ENCODE measurements around the gene WNT10A. TPM values are rescaled to one million over a fixed set of nuclear protein-coding genes. Genes with fewer than 3 reads are reported as not detected.

Gene WNT10A
- total and polyA plus RNA-seq, 2 donors from 2014 or later: 1.1 to 10.2 TPM

DNA sequence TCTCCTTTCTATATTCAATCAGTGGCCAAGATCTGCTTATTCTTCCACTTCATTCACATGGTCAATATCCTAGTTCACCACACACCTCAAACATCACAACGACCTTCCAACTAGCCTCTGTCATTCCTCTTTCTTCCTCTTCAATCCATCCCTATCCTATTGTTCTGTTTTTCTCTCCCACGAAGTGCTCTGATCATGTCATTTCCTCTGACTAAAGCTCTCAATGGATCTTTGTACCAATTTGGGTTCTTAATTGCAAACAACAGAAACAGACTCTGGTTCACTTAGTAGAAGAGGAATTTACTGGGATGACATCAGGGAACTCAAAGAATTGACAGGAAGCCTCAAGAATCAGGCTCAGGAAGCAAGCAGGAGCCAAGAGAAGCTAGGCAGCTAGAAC lies 23.5 kb downstream of the WNT10A start:
- TF ChIP-seq, protein P1, sequence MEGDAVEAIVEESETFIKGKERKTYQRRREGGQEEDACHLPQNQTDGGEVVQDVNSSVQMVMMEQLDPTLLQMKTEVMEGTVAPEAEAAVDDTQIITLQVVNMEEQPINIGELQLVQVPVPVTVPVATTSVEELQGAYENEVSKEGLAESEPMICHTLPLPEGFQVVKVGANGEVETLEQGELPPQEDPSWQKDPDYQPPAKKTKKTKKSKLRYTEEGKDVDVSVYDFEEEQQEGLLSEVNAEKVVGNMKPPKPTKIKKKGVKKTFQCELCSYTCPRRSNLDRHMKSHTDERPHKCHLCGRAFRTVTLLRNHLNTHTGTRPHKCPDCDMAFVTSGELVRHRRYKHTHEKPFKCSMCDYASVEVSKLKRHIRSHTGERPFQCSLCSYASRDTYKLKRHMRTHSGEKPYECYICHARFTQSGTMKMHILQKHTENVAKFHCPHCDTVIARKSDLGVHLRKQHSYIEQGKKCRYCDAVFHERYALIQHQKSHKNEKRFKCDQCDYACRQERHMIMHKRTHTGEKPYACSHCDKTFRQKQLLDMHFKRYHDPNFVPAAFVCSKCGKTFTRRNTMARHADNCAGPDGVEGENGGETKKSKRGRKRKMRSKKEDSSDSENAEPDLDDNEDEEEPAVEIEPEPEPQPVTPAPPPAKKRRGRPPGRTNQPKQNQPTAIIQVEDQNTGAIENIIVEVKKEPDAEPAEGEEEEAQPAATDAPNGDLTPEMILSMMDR (IDR thresholded peaks at IDR 0.05; ENCODE audit: borderline replicate concordance, extremely low read depth, insufficient read depth): no peak
- FAIRE-seq: no peak
- Histone ChIP-seq H3K27me3 (ENCODE audit: control insufficient read depth, insufficient read depth, low read length) (peaks cover 14% of the 10 kb centered on the region), H3K9me3 (ENCODE audit: control insufficient read depth in 2 of 3, insufficient read depth in 1 of 3, low read length in 3 of 3) (no peaks in the 10 kb centered on the region), H3K9ac (ENCODE audit: low read length in 3 of 3) (no peak overlapping the region), H3K27ac (ENCODE audit: low read depth in 2 of 2, low read length in 2 of 2) (no peak overlapping the region), H3K4me1 (ENCODE audit: control insufficient read depth in 2 of 3, insufficient read depth in 2 of 3, low read depth in 1 of 3, low read length in 3 of 3) (peaks cover 0 to 4% (median 0%) of the 10 kb centered on the region in 3 donors), H3K36me3 (ENCODE audit: control insufficient read depth in 2 of 3, insufficient read depth in 3 of 3, low read length in 3 of 3) (no peaks in the 10 kb centered on the region), H3K4me3 (ENCODE audit: low read length in 3 of 3) (no peak overlapping the region)
- DNase-seq: no peak
- intact Hi-C loops (cut with DNase I): no loop called here

GRCh38 chr2:218908721-218909619 lies 28.3 kb downstream of the WNT10A start:
- intact Hi-C loops (cut with DNase I): no loop called here
- TF ChIP-seq, protein P1 (IDR thresholded peaks at IDR 0.05; ENCODE audit: borderline replicate concordance, extremely low read depth, insufficient read depth): no peak
- no peak for FAIRE-seq

DNA sequence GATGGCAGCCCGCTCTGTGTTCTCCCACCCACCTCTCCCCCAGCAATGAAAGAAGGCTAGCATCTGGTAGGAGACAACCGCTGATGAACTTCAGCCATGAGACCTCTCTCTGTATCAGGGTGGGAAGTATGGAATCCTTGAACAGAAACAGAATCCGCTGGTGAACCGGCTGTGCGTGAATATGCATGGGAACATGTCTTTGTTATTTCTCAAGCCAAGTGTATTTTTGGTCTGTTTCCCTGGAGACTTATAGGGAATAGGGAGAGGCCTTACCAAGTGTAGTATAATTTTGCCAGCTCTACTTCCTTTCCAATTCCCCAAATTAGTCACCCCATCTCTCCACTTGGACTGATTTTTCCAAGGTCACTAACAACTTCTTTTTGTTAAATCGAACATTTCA lies 30.1 kb downstream of the WNT10A start:
- H3K4me3 ChIP-seq (ENCODE audit: low read length in 3 of 3): no peak overlapping the region
- peaks cover 0 to 4% (median 3%) of the 10 kb centered on the region in 3 donors for H3K4me1 ChIP-seq (ENCODE audit: control insufficient read depth in 2 of 3, insufficient read depth in 2 of 3, low read depth in 1 of 3, low read length in 3 of 3)
- H3K9ac ChIP-seq (ENCODE audit: low read length in 3 of 3): no peak overlapping the region
- no peaks in the 10 kb centered on the region for H3K36me3 ChIP-seq (ENCODE audit: control insufficient read depth in 2 of 3, insufficient read depth in 3 of 3, low read length in 3 of 3)
- FAIRE-seq (no peak), DNase-seq (no peak)
- intact Hi-C loops (cut with DNase I): no loop called here
- H3K9me3 ChIP-seq (ENCODE audit: control insufficient read depth in 2 of 3, insufficient read depth in 1 of 3, low read length in 3 of 3): no peaks in the 10 kb centered on the region
- H3K27me3 ChIP-seq (ENCODE audit: control insufficient read depth, insufficient read depth, low read length): no peaks in the 10 kb centered on the region
- H3K27ac ChIP-seq (ENCODE audit: low read depth in 2 of 2, low read length in 2 of 2): no peak overlapping the region
- TF ChIP-seq, protein P1 (IDR thresholded peaks at IDR 0.05; ENCODE audit: borderline replicate concordance, extremely low read depth, insufficient read depth): no peak

More at GRCh38 chr2:218908721-218909619, 28.3 kb downstream of the WNT10A start:
- H3K4me3 ChIP-seq (ENCODE audit: low read length in 3 of 3): peak overlapping the region; percentile 61 to 76 (median 70)
- peaks cover 0 to 4% (median 3%) of the 10 kb centered on the region in 3 donors for H3K4me1 ChIP-seq (ENCODE audit: control insufficient read depth in 2 of 3, insufficient read depth in 2 of 3, low read depth in 1 of 3, low read length in 3 of 3)
- DNase-seq: peak; percentile 92 to 96 (median 96)
- H3K27me3 ChIP-seq (ENCODE audit: control insufficient read depth, insufficient read depth, low read length): no peaks in the 10 kb centered on the region
- H3K27ac ChIP-seq (ENCODE audit: low read depth in 2 of 2, low read length in 2 of 2): no peak overlapping the region
- H3K9me3 ChIP-seq (ENCODE audit: control insufficient read depth in 2 of 3, insufficient read depth in 1 of 3, low read length in 3 of 3): no peaks in the 10 kb centered on the region
- H3K36me3 ChIP-seq (ENCODE audit: control insufficient read depth in 2 of 3, insufficient read depth in 3 of 3, low read length in 3 of 3): no peaks in the 10 kb centered on the region
- peak overlapping the region in 2 of 3 donors; percentile 21 to 54 for H3K9ac ChIP-seq (ENCODE audit: low read length in 3 of 3)
